Panc1 (cell line): ENCODE measurements around the gene OTOP2. TPM values are rescaled to one million over a fixed set of nuclear protein-coding genes. Genes with fewer than 3 reads are reported as not detected.

Experiments
- ATAC-seq: fragments of 200-7000 bp; cut with Tn5 transposase; 2 replicates; pipeline ENCODE4 v1.9.1; 2020; ENCODE audit warnings: mild to moderate bottlenecking, moderate library complexity
- BruUV-seq: library from RNA; stranded (reverse); fragments of 400-500 nt; replicated peaks from 2 replicates; lab custom pipeline; 2021; lab: Mats Ljungman, UMichigan
- CTCF ChIA-PET: fragments of 300-600 bp; sonication (Branson Sonifier 250); formaldehyde crosslinking; loops from one replicate; lab custom pipeline; 2022; ENCODE audit warnings: antibody characterized with exemption; lab: Charles Lee
- POLR2A ChIA-PET: fragments of 300-600 bp; sonication (Branson Sonifier 250); formaldehyde crosslinking; loops from one replicate; lab custom pipeline; 2022; ENCODE audit warnings: antibody characterized with exemption; lab: Charles Lee
- DNase-seq: peaks from one replicate; pipeline ENCODE4 v3.0.0-alpha.2; 2010; ENCODE audit warnings: low read depth, low spot score
- H3K27ac ChIP-seq: 2 replicates; pipeline ENCODE4 v1.5.1; 2011; ENCODE audit warnings: mild to moderate bottlenecking, low read length, inconsistent platforms
- H3K27me3 ChIP-seq: fragments of 200-500 bp; sonication (Bioruptor generic); 2 replicates; pipeline ENCODE4 v1.6.0; 2014; ENCODE audit warnings: low read length, inconsistent platforms; ENCODE audit not compliant: control insufficient read depth, insufficient read depth
- H3K36me3 ChIP-seq: fragments of 200-500 bp; sonication (Bioruptor generic); 2 replicates; pipeline ENCODE4 v1.5.1; 2014; ENCODE audit warnings: inconsistent platforms, mild to moderate bottlenecking, low read length, moderate library complexity; ENCODE audit not compliant: control insufficient read depth, insufficient read depth
- H3K4me1 ChIP-seq: 2 replicates; pipeline ENCODE4 v1.5.1; 2011; ENCODE audit warnings: inconsistent platforms, mild to moderate bottlenecking, low read length, moderate library complexity; ENCODE audit not compliant: control insufficient read depth, insufficient read depth
- H3K4me3 ChIP-seq, 2 experiments: 2 replicates each; pipeline ENCODE4 v1.5.1; 2011 to 2012; ENCODE audit warnings: low read depth in 2 of 2, low read length in 2 of 2, mild to moderate bottlenecking in 2 of 2, inconsistent platforms in 1 of 2, moderate library complexity in 1 of 2
- H3K9me3 ChIP-seq: fragments of 200-500 bp; sonication (Bioruptor generic); 2 replicates; pipeline ENCODE4 v1.5.1; 2014; ENCODE audit warnings: low read depth, mild to moderate bottlenecking, inconsistent platforms, low read length, moderate library complexity; ENCODE audit not compliant: control insufficient read depth, insufficient read depth
- POLR2AphosphoS5 ChIP-seq: IDR thresholded peaks from 2 replicates; pipeline ENCODE4 v1.6.1; 2012; ENCODE audit warnings: mild to moderate bottlenecking, low read depth, low read length, moderate library complexity
- SIN3A ChIP-seq: IDR thresholded peaks from 2 replicates; pipeline ENCODE4 v1.6.1; 2012; ENCODE audit warnings: low read depth, mild to moderate bottlenecking, low read length, moderate library complexity, borderline replicate concordance; ENCODE audit not compliant: insufficient read depth
- TCF7L2 ChIP-seq: IDR thresholded peaks from 2 replicates; pipeline ENCODE4 v1.6.1; 2011; ENCODE audit warnings: mild to moderate bottlenecking, low read depth, low read length, inconsistent platforms
- in situ Hi-C: cut with HindIII; loops from 2 replicates; pipeline ENCODE4 v1.10.0; 2016; ENCODE audit warnings: low sequenced_read_pairs, low pct_unique_long_range_greater_than_20kb
- intact Hi-C: fragments of 100-400 bp; cut with micrococcal nuclease; formaldehyde crosslinking; loops from one replicate; pipeline ENCODE4 v1.10.0; 2022; ENCODE audit not compliant: unreplicated experiment
- total RNA-seq: library from RNA; stranded (reverse); gene quantifications from one replicate; pipeline ENCODE4 v1.2.1, GENCODE V29; 2021; ENCODE audit not compliant: unreplicated experiment
- TF ChIP-seq, protein P1 (sequence below), 2 experiments: IDR thresholded peaks; 2 replicates each; pipeline ENCODE4 v1.6.1; 2011 to 2012; ENCODE audit warnings: low read depth in 2 of 2, control low read depth in 1 of 2, low read length in 1 of 2, mild to moderate bottlenecking in 1 of 2, moderate library complexity in 1 of 2; ENCODE audit not compliant: insufficient read depth in 1 of 2
- TF ChIP-seq, protein P2 (sequence below): fragments of 450-650 bp; IDR thresholded peaks from 2 replicates; pipeline ENCODE4 v1.5.1; 2017; ENCODE audit warnings: mild to moderate bottlenecking

OTOP2 gene
- total RNA-seq, 1 experiment from 2014 or later, result not detected

DNA sequence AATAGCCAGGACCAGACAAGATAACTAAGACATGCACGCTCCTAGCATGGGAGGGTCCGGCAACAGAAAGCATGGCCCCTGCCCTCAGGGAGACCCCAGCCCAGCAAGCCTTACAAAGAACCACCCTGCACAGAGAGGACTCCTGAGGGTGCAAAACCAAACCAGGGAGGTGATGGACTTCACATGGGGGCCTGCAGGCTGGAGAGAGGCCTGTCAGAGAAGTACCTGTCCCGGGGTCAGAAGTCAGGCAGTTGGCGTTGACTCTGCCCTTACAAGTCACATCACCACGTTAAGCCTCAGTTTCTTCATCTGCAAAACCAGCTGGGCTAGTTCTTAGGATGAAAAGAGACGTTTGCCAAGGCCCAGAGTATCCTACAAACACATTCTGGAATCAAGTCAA is 4.7 kb downstream of the OTOP2 start:
- DNase-seq, result no peak
- no TSS peak for BruUV-seq
- Histone ChIP-seq H3K4me1 (no peaks in the 10 kb centered on the region), H3K4me3 (no peak overlapping the region), H3K27ac (no peak overlapping the region), H3K27me3 (peaks cover 12% of the 10 kb centered on the region), H3K36me3 (no peaks in the 10 kb centered on the region), H3K9me3 (no peaks in the 10 kb centered on the region)
- in situ Hi-C loops (no loop called here), intact Hi-C loops (no loop called here)
- POLR2A ChIA-PET, result no interaction called here
- CTCF ChIA-PET, result interaction anchor here (1.0 to 1.1 kb wide), 2 partner anchors 9 to 27 kb away, joined by 3 read pairs; no protein-coding TSS in a partner anchor
- TF ChIP-seq SIN3A (no peak), TCF7L2 (no peak), POLR2AphosphoS5 (no peak)
- TF ChIP-seq, protein P1, sequence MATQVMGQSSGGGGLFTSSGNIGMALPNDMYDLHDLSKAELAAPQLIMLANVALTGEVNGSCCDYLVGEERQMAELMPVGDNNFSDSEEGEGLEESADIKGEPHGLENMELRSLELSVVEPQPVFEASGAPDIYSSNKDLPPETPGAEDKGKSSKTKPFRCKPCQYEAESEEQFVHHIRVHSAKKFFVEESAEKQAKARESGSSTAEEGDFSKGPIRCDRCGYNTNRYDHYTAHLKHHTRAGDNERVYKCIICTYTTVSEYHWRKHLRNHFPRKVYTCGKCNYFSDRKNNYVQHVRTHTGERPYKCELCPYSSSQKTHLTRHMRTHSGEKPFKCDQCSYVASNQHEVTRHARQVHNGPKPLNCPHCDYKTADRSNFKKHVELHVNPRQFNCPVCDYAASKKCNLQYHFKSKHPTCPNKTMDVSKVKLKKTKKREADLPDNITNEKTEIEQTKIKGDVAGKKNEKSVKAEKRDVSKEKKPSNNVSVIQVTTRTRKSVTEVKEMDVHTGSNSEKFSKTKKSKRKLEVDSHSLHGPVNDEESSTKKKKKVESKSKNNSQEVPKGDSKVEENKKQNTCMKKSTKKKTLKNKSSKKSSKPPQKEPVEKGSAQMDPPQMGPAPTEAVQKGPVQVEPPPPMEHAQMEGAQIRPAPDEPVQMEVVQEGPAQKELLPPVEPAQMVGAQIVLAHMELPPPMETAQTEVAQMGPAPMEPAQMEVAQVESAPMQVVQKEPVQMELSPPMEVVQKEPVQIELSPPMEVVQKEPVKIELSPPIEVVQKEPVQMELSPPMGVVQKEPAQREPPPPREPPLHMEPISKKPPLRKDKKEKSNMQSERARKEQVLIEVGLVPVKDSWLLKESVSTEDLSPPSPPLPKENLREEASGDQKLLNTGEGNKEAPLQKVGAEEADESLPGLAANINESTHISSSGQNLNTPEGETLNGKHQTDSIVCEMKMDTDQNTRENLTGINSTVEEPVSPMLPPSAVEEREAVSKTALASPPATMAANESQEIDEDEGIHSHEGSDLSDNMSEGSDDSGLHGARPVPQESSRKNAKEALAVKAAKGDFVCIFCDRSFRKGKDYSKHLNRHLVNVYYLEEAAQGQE (IDR thresholded peaks at IDR 0.05; ENCODE audit: insufficient read depth in 1 of 2, low read depth in 2 of 2, low read length in 1 of 2), result no peak
- TF ChIP-seq, protein P2, sequence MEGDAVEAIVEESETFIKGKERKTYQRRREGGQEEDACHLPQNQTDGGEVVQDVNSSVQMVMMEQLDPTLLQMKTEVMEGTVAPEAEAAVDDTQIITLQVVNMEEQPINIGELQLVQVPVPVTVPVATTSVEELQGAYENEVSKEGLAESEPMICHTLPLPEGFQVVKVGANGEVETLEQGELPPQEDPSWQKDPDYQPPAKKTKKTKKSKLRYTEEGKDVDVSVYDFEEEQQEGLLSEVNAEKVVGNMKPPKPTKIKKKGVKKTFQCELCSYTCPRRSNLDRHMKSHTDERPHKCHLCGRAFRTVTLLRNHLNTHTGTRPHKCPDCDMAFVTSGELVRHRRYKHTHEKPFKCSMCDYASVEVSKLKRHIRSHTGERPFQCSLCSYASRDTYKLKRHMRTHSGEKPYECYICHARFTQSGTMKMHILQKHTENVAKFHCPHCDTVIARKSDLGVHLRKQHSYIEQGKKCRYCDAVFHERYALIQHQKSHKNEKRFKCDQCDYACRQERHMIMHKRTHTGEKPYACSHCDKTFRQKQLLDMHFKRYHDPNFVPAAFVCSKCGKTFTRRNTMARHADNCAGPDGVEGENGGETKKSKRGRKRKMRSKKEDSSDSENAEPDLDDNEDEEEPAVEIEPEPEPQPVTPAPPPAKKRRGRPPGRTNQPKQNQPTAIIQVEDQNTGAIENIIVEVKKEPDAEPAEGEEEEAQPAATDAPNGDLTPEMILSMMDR, result no peak
- no peak for ATAC-seq

DNA sequence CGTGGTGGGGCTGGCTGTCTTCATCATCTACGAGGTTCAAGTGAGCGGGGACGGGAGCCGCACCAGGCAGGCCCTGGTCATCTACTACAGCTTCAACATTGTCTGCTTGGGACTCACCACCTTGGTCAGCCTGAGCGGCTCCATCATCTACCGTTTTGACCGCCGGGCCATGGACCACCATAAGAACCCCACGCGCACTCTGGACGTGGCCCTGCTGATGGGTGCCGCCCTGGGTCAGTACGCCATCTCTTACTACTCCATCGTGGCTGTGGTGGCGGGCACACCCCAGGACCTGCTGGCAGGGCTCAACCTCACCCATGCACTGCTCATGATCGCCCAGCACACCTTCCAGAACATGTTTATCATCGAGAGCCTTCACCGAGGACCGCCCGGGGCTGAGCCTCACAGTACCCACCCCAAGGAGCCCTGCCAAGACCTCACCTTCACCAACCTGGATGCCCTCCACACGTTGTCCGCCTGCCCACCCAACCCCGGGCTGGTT is 6.5 kb downstream of the OTOP2 start:
- Histone ChIP-seq H3K9me3 (no peaks in the 10 kb centered on the region), H3K4me3 (no peak overlapping the region), H3K27me3 (peaks cover 3% of the 10 kb centered on the region), H3K27ac (no peak overlapping the region), H3K4me1 (no peaks in the 10 kb centered on the region), H3K36me3 (no peaks in the 10 kb centered on the region)
- in situ Hi-C loops, result no loop called here
- ATAC-seq, result no peak
- TF ChIP-seq, protein P1 (IDR thresholded peaks at IDR 0.05; ENCODE audit: insufficient read depth in 1 of 2, low read depth in 2 of 2, low read length in 1 of 2), result no peak
- TF ChIP-seq SIN3A (no peak), TCF7L2 (no peak), POLR2AphosphoS5 (no peak)
- TF ChIP-seq, protein P2, result no peak
- DNase-seq, result no peak
- intact Hi-C loops, result no loop called here
- ChIA-PET CTCF (no interaction called here), POLR2A (no interaction called here)
- BruUV-seq, result no TSS peak
